Stimulated activated CD4-positive, alpha-beta T cell treated with anti-CD3 and anti-CD28 coated beads, TNF-alpha, amount 100 ng/mL, for 1 hour (primary cell): ENCODE results near the gene ARSD.
"Not testable (repeated sequence)": the region's sequence is repeated elsewhere in the genome, so short reads cannot be mapped to it uniquely, and the experiment has no call there.

Experiments
- DNase-seq, 3 donors: peaks; one replicate each; pipeline ENCODE4 v3.0.0-alpha.2; 2020; ENCODE audit warnings: low read depth in 3 of 3, low spot score in 1 of 3

Gene ARSD

GRCh38 chrX:2894885-2895292 lies 34.2 kb downstream of the ARSD start:
- DNase-seq: no peak

GRCh38 chrX:2892816-2893215 lies 36.3 kb downstream of the ARSD start:
- no peak for DNase-seq

GRCh38 chrX:2890536-2891460 lies 38.3 kb downstream of the ARSD start:
- DNase-seq: not testable (repeated sequence)

- DNase-seq: not testable (repeated sequence)
Measured at GRCh38 chrX:2889706-2890490, 39.2 kb downstream of the ARSD start.

- no peak for DNase-seq
Measured at GRCh38 chrX:2889045-2889605, 40.0 kb downstream of the ARSD start.

- DNase-seq: no peak
Measured at GRCh38 chrX:2888309-2888708, 40.8 kb downstream of the ARSD start.

GRCh38 chrX:2883770-2884169 lies 45.4 kb downstream of the ARSD start:
- no peak for DNase-seq

- no peak for DNase-seq
Measured at GRCh38 chrX:2879670-2880069, 49.5 kb downstream of the ARSD start.

- no peak for DNase-seq
Measured at GRCh38 chrX:2878563-2878962, 50.6 kb downstream of the ARSD start.

- DNase-seq: no peak
Measured at GRCh38 chrX:2875798-2876399, 53.2 kb downstream of the ARSD start.

- no peak for DNase-seq
Measured at GRCh38 chrX:2875136-2875481, 54.0 kb downstream of the ARSD start.

- DNase-seq: no peak
Measured at GRCh38 chrX:2874222-2875135, 54.7 kb downstream of the ARSD start.

- DNase-seq: no peak
Measured at GRCh38 chrX:2872671-2873277, 56.4 kb downstream of the ARSD start.

- no peak for DNase-seq
Measured at GRCh38 chrX:2871831-2872230, 57.3 kb downstream of the ARSD start.

GRCh38 chrX:2870650-2871049 lies 58.5 kb downstream of the ARSD start:
- DNase-seq: no peak

- DNase-seq: no peak
Measured at GRCh38 chrX:2867206-2867605, 61.9 kb downstream of the ARSD start.

GRCh38 chrX:2863646-2864045 lies 65.5 kb downstream of the ARSD start:
- DNase-seq: no peak

GRCh38 chrX:2862404-2862803 lies 66.7 kb downstream of the ARSD start:
- no peak for DNase-seq

GRCh38 chrX:2859197-2859797 lies 69.8 kb downstream of the ARSD start:
- no peak for DNase-seq

- no peak for DNase-seq
Measured at GRCh38 chrX:2857566-2857965, 71.6 kb downstream of the ARSD start.
